HL-60 (cell line): ENCODE results near the gene OXCT1.

ENCODE experiments used
- CTCF ChIP-seq: IDR thresholded peaks from one replicate; pipeline ENCODE4 v1.5.1; 2011; ENCODE audit warnings: low read length, control low read depth, inconsistent platforms; ENCODE audit not compliant: insufficient read depth
- REST ChIP-seq: IDR thresholded peaks from 2 replicates; pipeline ENCODE4 v1.6.1; 2012; ENCODE audit warnings: low read depth; ENCODE audit not compliant: insufficient replicate concordance

GRCh38 chr5:41844502-41844901, 25.7 kb downstream of the OXCT1 start:
- TF ChIP-seq CTCF (no peak), REST (no peak)
